Measurements from ENCODE around the gene WBP1. TPM values are rescaled to one million over a fixed set of nuclear protein-coding genes. Genes with fewer than 3 reads are reported as not detected.
A peak's percentile ranks its signal among the peaks of the same experiment; 100 is the strongest.
"Not testable (repeated sequence)": the region's sequence is repeated elsewhere in the genome, so short reads cannot be mapped to it uniquely, and the experiment has no call there.

The WBP1 gene
- total and polyA plus RNA-seq, 2 donors (not counting 3 experiments of a cell fraction or from before 2014, with no cell fraction given) = 50.5 to 209 TPM

- CTCF ChIA-PET = no interaction called here
- Histone ChIP-seq H3K27ac (ENCODE audit: insufficient read depth, low read depth, low read length) (no peak within 1 kb of the TSS), H3K9me3 (replicated peaks; ENCODE audit: control insufficient read depth, insufficient read depth, low read length) (no peaks in the 10 kb centered on the region), H4K20me1 (replicated peaks; ENCODE audit: control insufficient read depth, extremely low read depth, insufficient read depth, low read length) (no peaks in the 10 kb centered on the region), H3K4me1 (ENCODE audit: control insufficient read depth, extremely low read depth, insufficient read depth, low read length) (peaks cover 27% of the 10 kb centered on the region), H3K27me3 (ENCODE audit: control insufficient read depth in 2 of 2, insufficient read depth in 2 of 2, low read length in 2 of 2) (peaks cover 18 to 32% of the 10 kb centered on the region in 2 experiments), H3K9me1 (replicated peaks; ENCODE audit: control insufficient read depth, extremely low read depth, insufficient read depth, low read length) (no peaks in the 10 kb centered on the region), H3K4me3 (replicated peaks in 1 of 3; ENCODE audit: insufficient read depth in 1 of 3, low read depth in 1 of 3, low read length in 3 of 3) (peak within 1 kb of the TSS in 2 of 3 experiments; percentile 14 to 15), H3K4me2 (ENCODE audit: insufficient read depth, low read length) (peak within 1 kb of the TSS; percentile 48), H3K79me2 (ENCODE audit: control insufficient read depth, insufficient read depth, low read length) (no peaks in the 10 kb centered on the region), H3K9ac (replicated peaks; ENCODE audit: extremely low read depth, insufficient read depth, low read length) (peak within 1 kb of the TSS; percentile 18), H3K36me3 (ENCODE audit: control insufficient read depth in 2 of 2, extremely low read depth in 1 of 2, insufficient read depth in 2 of 2, low read length in 2 of 2) (no peaks in the 10 kb centered on the region), H2AFZ (ENCODE audit: low read depth, low read length) (peak within 1 kb of the TSS; percentile 38)
- POLR2A ChIA-PET = no interaction called here
- no peak for DNase-seq (ENCODE audit: low read depth, low spot score)
- TF ChIP-seq MAX (IDR thresholded peaks at IDR 0.05; ENCODE audit: insufficient read depth, insufficient read length) (no peak), POLR2AphosphoS5 (IDR thresholded peaks at IDR 0.05; ENCODE audit: insufficient read depth, low read depth, low read length) (no peak), EZH2 (IDR thresholded peaks at IDR 0.05; ENCODE audit: borderline replicate concordance, low read depth, low read length, severe bottlenecking) (peak; percentile 98), GATA2 (IDR thresholded peaks at IDR 0.05; ENCODE audit: insufficient read depth, insufficient read length, low read depth, low read length) (no peak)
- intact Hi-C loops (cut with micrococcal nuclease) (no loop called here), dilution Hi-C loops (cut with MboI; ENCODE audit: extremely low pct_ligation_motif_present, low sequenced_read_pairs) (no loop called here)
- no TSS peak for BruUV-seq (replicated peaks)
- FAIRE-seq = no peak
Observed at GRCh38 chr2:74441690-74442482, 16.4 kb upstream of the WBP1 start, which contains the start of gene RTKN. RTKN (minus strand) TSS chr2:74441937; CDS start chr2:74441816, 121 bp downstream.

GRCh38 chr2:74442483-74443297 lies 15.5 kb upstream of the WBP1 start:
- CTCF ChIA-PET; H3K4me2 ChIP-seq (ENCODE audit: insufficient read depth, low read length); H3K79me2 ChIP-seq (ENCODE audit: control insufficient read depth, insufficient read depth, low read length); H3K27ac ChIP-seq (ENCODE audit: insufficient read depth, low read depth, low read length); H4K20me1 ChIP-seq (replicated peaks; ENCODE audit: control insufficient read depth, extremely low read depth, insufficient read depth, low read length); H3K9ac ChIP-seq (replicated peaks; ENCODE audit: extremely low read depth, insufficient read depth, low read length); H3K4me3 ChIP-seq (replicated peaks in 1 of 3; ENCODE audit: insufficient read depth in 1 of 3, low read depth in 1 of 3, low read length in 3 of 3); intact Hi-C loops (cut with micrococcal nuclease); POLR2A ChIA-PET; FAIRE-seq; H3K9me1 ChIP-seq (replicated peaks; ENCODE audit: control insufficient read depth, extremely low read depth, insufficient read depth, low read length); dilution Hi-C loops (cut with MboI; ENCODE audit: extremely low pct_ligation_motif_present, low sequenced_read_pairs); H2AFZ ChIP-seq (ENCODE audit: low read depth, low read length); BruUV-seq (replicated peaks); DNase-seq (ENCODE audit: low read depth, low spot score); H3K36me3 ChIP-seq (ENCODE audit: control insufficient read depth in 2 of 2, extremely low read depth in 1 of 2, insufficient read depth in 2 of 2, low read length in 2 of 2); H3K9me3 ChIP-seq (replicated peaks; ENCODE audit: control insufficient read depth, insufficient read depth, low read length): not testable (repeated sequence)
- Histone ChIP-seq H3K4me1 (ENCODE audit: control insufficient read depth, extremely low read depth, insufficient read depth, low read length) (peaks cover 27% of the 10 kb centered on the region), H3K27me3 (ENCODE audit: control insufficient read depth in 2 of 2, insufficient read depth in 2 of 2, low read length in 2 of 2) (peaks cover 22 to 35% of the 10 kb centered on the region in 2 experiments)

All from endothelial cell of umbilical vein (primary cell).